ENCODE measurements around the gene SOX4.

SOX4 gene

DNA sequence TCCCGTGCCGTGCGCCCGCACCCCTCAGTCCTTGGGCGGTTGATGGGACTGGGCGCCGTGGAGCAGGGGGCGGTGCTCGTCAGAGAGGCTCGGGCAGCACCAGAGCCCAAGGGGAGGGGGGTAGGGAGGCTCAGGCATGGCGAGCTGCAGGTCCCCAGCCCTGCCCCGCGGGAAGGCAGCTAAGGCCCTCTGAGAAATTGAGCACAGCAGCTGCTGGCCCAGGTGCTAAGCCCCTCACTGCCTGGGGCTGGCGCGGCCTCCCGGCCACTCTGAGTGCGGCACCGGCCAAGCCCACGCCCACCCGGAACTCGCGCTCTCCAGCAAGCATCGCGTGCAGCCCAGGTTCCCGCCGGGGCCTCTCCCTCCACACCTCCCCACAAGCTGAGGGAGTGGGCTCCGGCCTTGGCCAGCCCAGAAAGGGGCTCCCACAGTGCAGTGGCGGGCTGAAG lies 16.4 kb downstream of the SOX4 start:
- CTCF ChIA-PET: interaction anchor here (0.9 to 2.8 kb wide), 5 partner anchors 8 to 20 kb away, joined by 3 to 8 read pairs (median 4); no protein-coding TSS in a partner anchor
- POLR2A ChIA-PET: no interaction called here
- no peak for DNase-seq (ENCODE audit: extremely low spot score)
- no peak for TF ChIP-seq CTCF (IDR thresholded peaks at IDR 0.05; ENCODE audit: control extremely low read depth, extremely low read depth, low read depth, missing control alignments)

DNA sequence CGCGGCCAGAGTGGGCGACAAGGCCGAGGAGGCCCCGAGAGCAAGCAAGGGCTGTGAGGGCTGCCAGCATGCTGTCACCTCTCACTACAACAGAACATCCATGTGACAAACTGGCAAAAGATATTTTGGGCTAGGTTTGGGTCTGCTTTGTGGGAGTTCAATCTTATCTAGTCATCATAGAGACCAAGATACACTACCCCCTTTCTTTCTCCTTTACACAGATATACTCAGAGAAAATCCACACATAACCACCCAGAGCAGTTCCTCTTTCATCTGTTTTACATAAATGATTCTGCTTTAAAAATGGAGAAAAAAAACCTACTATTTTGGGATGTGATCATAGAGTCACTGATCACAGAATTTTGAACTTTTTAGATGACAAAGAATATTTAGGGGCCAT lies 16.8 kb downstream of the SOX4 start:
- CTCF ChIA-PET: interaction anchor here (0.9 to 2.1 kb wide), 3 partner anchors 9 to 18 kb away, joined by 3 to 4 read pairs (median 3); no protein-coding TSS in a partner anchor
- POLR2A ChIA-PET: no interaction called here
- DNase-seq (ENCODE audit: extremely low spot score): peak; percentile 49
- no peak for TF ChIP-seq CTCF (IDR thresholded peaks at IDR 0.05; ENCODE audit: control extremely low read depth, extremely low read depth, low read depth, missing control alignments)

GRCh38 chr6:21611485-21611884 lies 17.9 kb downstream of the SOX4 start:
- POLR2A ChIA-PET: no interaction called here
- DNase-seq (ENCODE audit: extremely low spot score): no peak
- no peak for TF ChIP-seq CTCF (IDR thresholded peaks at IDR 0.05; ENCODE audit: control extremely low read depth, extremely low read depth, low read depth, missing control alignments)
- CTCF ChIA-PET: interaction anchor here (2.1 kb wide), 1 partner anchor 19 kb away, joined by 4 read pairs; no protein-coding TSS in a partner anchor

- CTCF ChIA-PET: no interaction called here
- no peak for TF ChIP-seq CTCF (IDR thresholded peaks at IDR 0.05; ENCODE audit: control extremely low read depth, extremely low read depth, low read depth, missing control alignments)
- POLR2A ChIA-PET: no interaction called here
- DNase-seq (ENCODE audit: extremely low spot score): no peak
These were observed 18.7 kb downstream of the SOX4 start for GRCh38 chr6:21612067-21612745.

DNA sequence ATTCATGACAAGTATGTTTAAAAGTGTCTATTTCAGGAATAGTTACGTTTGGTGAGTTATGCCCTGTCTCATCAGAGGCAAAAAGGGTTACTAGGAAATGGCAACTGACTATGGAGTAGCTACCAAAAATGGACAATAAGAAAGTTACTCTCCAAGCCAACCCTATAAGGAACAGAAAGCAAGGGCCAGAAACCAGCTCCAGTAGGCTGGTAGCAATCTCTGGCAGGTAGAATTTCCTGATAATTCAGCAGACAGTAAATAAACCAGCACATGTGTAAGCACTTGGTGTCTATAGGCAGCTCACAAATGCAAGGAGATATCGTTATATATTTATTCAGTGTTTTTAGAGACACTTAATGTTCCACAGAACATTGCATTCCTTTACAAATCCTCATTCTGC lies 20.3 kb downstream of the SOX4 start:
- POLR2A ChIA-PET: no interaction called here
- no peak for TF ChIP-seq CTCF (IDR thresholded peaks at IDR 0.05; ENCODE audit: control extremely low read depth, extremely low read depth, low read depth, missing control alignments)
- no peak for DNase-seq (ENCODE audit: extremely low spot score)
- CTCF ChIA-PET: interaction anchor here (0.9 kb wide), 1 partner anchor 10 kb away, joined by 4 read pairs; no protein-coding TSS in a partner anchor

DNA sequence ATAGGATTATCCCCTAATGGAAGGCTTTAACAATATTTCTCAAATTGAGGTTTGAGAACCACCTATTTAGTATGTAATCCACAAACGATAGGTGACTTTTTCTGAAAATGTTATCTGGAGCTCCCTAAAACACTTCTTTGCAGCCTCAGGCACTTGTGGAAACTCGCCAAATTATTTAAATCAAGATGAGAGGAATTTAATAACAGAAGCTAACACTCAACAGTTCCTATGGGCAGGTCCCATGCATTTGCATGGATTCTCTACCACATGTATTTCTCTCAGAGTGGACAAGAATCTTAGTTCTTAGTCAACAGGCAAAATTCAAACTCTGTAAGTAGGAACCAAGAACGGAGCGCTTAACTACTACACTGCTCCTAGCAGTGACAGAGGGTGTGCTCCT lies 20.7 kb downstream of the SOX4 start:
- no peak for DNase-seq (ENCODE audit: extremely low spot score)
- ChIA-PET CTCF (interaction anchor here (0.9 kb wide), 1 partner anchor 9 kb away, joined by 4 read pairs; no protein-coding TSS in a partner anchor), POLR2A (no interaction called here)
- TF ChIP-seq CTCF (IDR thresholded peaks at IDR 0.05; ENCODE audit: control extremely low read depth, extremely low read depth, low read depth, missing control alignments): no peak

All from GM10248 (cell line).